ENCODE data around the gene HNRNPC.

The HNRNPC gene

GRCh38 chr14:21210023-21210422, 59.2 kb downstream of the HNRNPC start:
- DNase-seq = no peak

- no peak for DNase-seq
These were observed 60.1 kb downstream of the HNRNPC start for GRCh38 chr14:21209185-21209584.

- no peak for DNase-seq
These were observed 60.7 kb downstream of the HNRNPC start for GRCh38 chr14:21208554-21208953.

GRCh38 chr14:21206753-21207684, 62.2 kb downstream of the HNRNPC start:
- no peak for DNase-seq

- DNase-seq = no peak
These were observed 63.3 kb downstream of the HNRNPC start for GRCh38 chr14:21205678-21206581.

GRCh38 chr14:21205026-21205677, 64.1 kb downstream of the HNRNPC start:
- no peak for DNase-seq

- no peak for DNase-seq
These were observed 64.8 kb downstream of the HNRNPC start for GRCh38 chr14:21204167-21205025.

GRCh38 chr14:21203470-21204166, 65.6 kb downstream of the HNRNPC start:
- DNase-seq = no peak

GRCh38 chr14:21202463-21203358, 66.5 kb downstream of the HNRNPC start:
- no peak for DNase-seq

- no peak for DNase-seq
These were observed 67.3 kb downstream of the HNRNPC start for GRCh38 chr14:21201732-21202462.

- DNase-seq = no peak
These were observed 68.3 kb downstream of the HNRNPC start for GRCh38 chr14:21200752-21201461.

GRCh38 chr14:21199611-21200560, 69.4 kb downstream of the HNRNPC start:
- DNase-seq = no peak

- no peak for DNase-seq
These were observed 71.6 kb downstream of the HNRNPC start for GRCh38 chr14:21197418-21198205.

GRCh38 chr14:21194597-21194996, 74.6 kb downstream of the HNRNPC start:
- DNase-seq = no peak

- no peak for DNase-seq
These were observed 76.2 kb downstream of the HNRNPC start for GRCh38 chr14:21192875-21193535.

- DNase-seq = no peak
These were observed 76.8 kb downstream of the HNRNPC start for GRCh38 chr14:21192447-21192822.

All from T-helper 1 cell (primary cell).